NCI-H128 (cell line): Measurements from ENCODE around the gene EML6.
"Not testable (repeated sequence)": the region's sequence is repeated elsewhere in the genome, so short reads cannot be mapped to it uniquely, and the experiment has no call there.

Experiments used
- DNase-seq: peaks from one replicate; lab custom pipeline; 2025; ENCODE audit not compliant: unreplicated experiment; lab: John Stamatoyannopoulos, UW

EML6 gene

GRCh38 chr2:54839461-54840255 lies 116.2 kb downstream of the EML6 start:
- no peak for DNase-seq

- no peak for DNase-seq
Measured at GRCh38 chr2:54840559-54841468, 117.4 kb downstream of the EML6 start.

GRCh38 chr2:54841500-54841899 lies 118.0 kb downstream of the EML6 start:
- DNase-seq = not testable (repeated sequence)

GRCh38 chr2:54845094-54845493 lies 121.6 kb downstream of the EML6 start:
- no peak for DNase-seq

GRCh38 chr2:54845514-54845913 lies 122.1 kb downstream of the EML6 start:
- DNase-seq = no peak

- DNase-seq = no peak
Measured at GRCh38 chr2:54850171-54851122, 127.0 kb downstream of the EML6 start.

- no peak for DNase-seq
Measured at GRCh38 chr2:54853616-54854310, 130.3 kb downstream of the EML6 start.

- DNase-seq = no peak
Measured at GRCh38 chr2:54855434-54855833, 132.0 kb downstream of the EML6 start.

- DNase-seq = no peak
Measured at GRCh38 chr2:54858021-54858681, 134.7 kb downstream of the EML6 start.

GRCh38 chr2:54859416-54859815 lies 136.0 kb downstream of the EML6 start:
- no peak for DNase-seq

GRCh38 chr2:54859997-54860701 lies 136.7 kb downstream of the EML6 start:
- DNase-seq = no peak

GRCh38 chr2:54862229-54862628 lies 138.8 kb downstream of the EML6 start:
- DNase-seq = no peak

GRCh38 chr2:54862742-54863141 lies 139.3 kb downstream of the EML6 start:
- no peak for DNase-seq

GRCh38 chr2:54863660-54864059 lies 140.2 kb downstream of the EML6 start:
- DNase-seq = no peak

GRCh38 chr2:54864096-54864495 lies 140.6 kb downstream of the EML6 start:
- DNase-seq = no peak

GRCh38 chr2:54864727-54865126 lies 141.3 kb downstream of the EML6 start:
- DNase-seq = no peak

- DNase-seq = no peak
Measured at GRCh38 chr2:54866179-54866578, 142.7 kb downstream of the EML6 start.

- DNase-seq = no peak
Measured at GRCh38 chr2:54866868-54867267, 143.4 kb downstream of the EML6 start.

GRCh38 chr2:54867457-54867856 lies 144.0 kb downstream of the EML6 start:
- no peak for DNase-seq
